GM19025 (cell line): ENCODE results near the gene CIP2A.

ENCODE experiments used
- ATAC-seq: cut with Tn5 transposase; IDR thresholded peaks from one replicate; pipeline ENCODE4 v1.9.1; 2021; ENCODE audit warnings: mild to moderate bottlenecking, low read depth, moderate library complexity; ENCODE audit not compliant: unreplicated experiment

Gene CIP2A

GRCh38 chr3:108512671-108513070 is 76.6 kb downstream of the CIP2A start:
- no peak for ATAC-seq

- no peak for ATAC-seq
These were observed 77.7 kb downstream of the CIP2A start for GRCh38 chr3:108511490-108511889.

- no peak for ATAC-seq
These were observed 78.2 kb downstream of the CIP2A start for GRCh38 chr3:108511055-108511454.

- ATAC-seq: no peak
These were observed 78.7 kb downstream of the CIP2A start, which contains the start of gene MYH15 for GRCh38 chr3:108510496-108510895. MYH15 (minus strand) TSS chr3:108510596; CDS start chr3:108510530, 66 bp downstream.

- no peak for ATAC-seq
These were observed 79.4 kb downstream of the CIP2A start for GRCh38 chr3:108509871-108510270.

- no peak for ATAC-seq
These were observed 80.0 kb downstream of the CIP2A start for GRCh38 chr3:108509263-108509662.

GRCh38 chr3:108507902-108508301 is 81.3 kb downstream of the CIP2A start:
- no peak for ATAC-seq

GRCh38 chr3:108505811-108506210 is 83.4 kb downstream of the CIP2A start:
- ATAC-seq: no peak

GRCh38 chr3:108503722-108504121 is 85.5 kb downstream of the CIP2A start:
- ATAC-seq: no peak

GRCh38 chr3:108501535-108501934 is 87.7 kb downstream of the CIP2A start:
- ATAC-seq: no peak

GRCh38 chr3:108500728-108501127 is 88.5 kb downstream of the CIP2A start:
- ATAC-seq: no peak
